Endothelial cell (in vitro differentiated cells): ENCODE results near the gene PIGK. TPM values are rescaled to one million over a fixed set of nuclear protein-coding genes. Genes with fewer than 3 reads are reported as not detected.

Experiments
- DNase-seq: peaks from one replicate; pipeline ENCODE4 v3.0.0; 2021; ENCODE audit warnings: low spot score
- H3K27ac Mint-ChIP-seq: one replicate; pipeline ENCODE4 v1.8.0; 2021; ENCODE audit warnings: mixed read lengths, inconsistent platforms; ENCODE audit not compliant: unreplicated experiment
- H3K27me3 Mint-ChIP-seq: one replicate; pipeline ENCODE4 v1.8.0; 2021; ENCODE audit warnings: mild to moderate bottlenecking, moderate library complexity, mixed read lengths, inconsistent platforms; ENCODE audit not compliant: unreplicated experiment
- H3K36me3 Mint-ChIP-seq: one replicate; pipeline ENCODE4 v1.8.0; 2021; ENCODE audit warnings: mild to moderate bottlenecking, low read depth, mixed read lengths, inconsistent platforms; ENCODE audit not compliant: unreplicated experiment
- H3K4me1 Mint-ChIP-seq: one replicate; pipeline ENCODE4 v1.8.0; 2021; ENCODE audit warnings: mild to moderate bottlenecking, mixed read lengths, inconsistent platforms; ENCODE audit not compliant: unreplicated experiment
- H3K4me3 Mint-ChIP-seq: one replicate; pipeline ENCODE4 v1.8.0; 2021; ENCODE audit warnings: mild to moderate bottlenecking, mixed read lengths, inconsistent platforms; ENCODE audit not compliant: unreplicated experiment
- H3K9me3 Mint-ChIP-seq: one replicate; pipeline ENCODE4 v1.8.0; 2021; ENCODE audit warnings: mixed read lengths, inconsistent platforms; ENCODE audit not compliant: unreplicated experiment
- total RNA-seq: library from RNA; stranded (reverse); fragmentation: NEBNext Ultra II Directional; extraction: Animal tissue kit (Norgen Biotek cat#: 25700); gene quantifications from one replicate; pipeline ENCODE4 v1.2.1, GENCODE V29; 2021; ENCODE audit not compliant: unreplicated experiment
- TF ChIP-seq, protein P1 (sequence below): fragments of 200-600 bp; sonication (generic); IDR thresholded peaks from one replicate; pipeline ENCODE4 v1.5.0; 2021; ENCODE audit warnings: antibody characterized with exemption; ENCODE audit not compliant: unreplicated experiment

The PIGK gene
- total RNA-seq, 1 donor from 2014 or later = 19.5 TPM

DNA sequence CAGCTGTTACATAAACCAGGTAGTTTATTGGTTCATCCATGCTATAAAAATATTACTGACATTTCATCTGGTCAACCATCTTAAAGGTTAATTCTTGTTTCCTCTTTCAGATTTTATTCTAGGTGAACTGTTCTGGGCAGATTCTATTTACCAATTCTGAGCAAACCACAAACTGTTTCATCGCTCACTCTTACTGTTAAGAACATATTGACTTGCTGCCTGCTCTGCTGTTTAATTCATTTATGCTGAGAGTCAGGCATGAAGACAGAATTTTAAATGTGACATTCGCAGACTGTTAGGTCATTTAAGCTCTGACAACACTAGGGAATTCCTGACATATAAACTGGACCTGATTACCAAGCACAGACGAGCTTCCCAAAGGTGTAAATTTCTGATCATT is 98.3 kb downstream of the PIGK start:
- Mint-ChIP-seq H3K4me3 (no peak overlapping the region), H3K9me3 (no peaks in the 10 kb centered on the region), H3K36me3 (no peaks in the 10 kb centered on the region), H3K4me1 (no peaks in the 10 kb centered on the region), H3K27me3 (peaks cover 2% of the 10 kb centered on the region), H3K27ac (no peak overlapping the region)
- DNase-seq = no peak
- TF ChIP-seq, protein P1, sequence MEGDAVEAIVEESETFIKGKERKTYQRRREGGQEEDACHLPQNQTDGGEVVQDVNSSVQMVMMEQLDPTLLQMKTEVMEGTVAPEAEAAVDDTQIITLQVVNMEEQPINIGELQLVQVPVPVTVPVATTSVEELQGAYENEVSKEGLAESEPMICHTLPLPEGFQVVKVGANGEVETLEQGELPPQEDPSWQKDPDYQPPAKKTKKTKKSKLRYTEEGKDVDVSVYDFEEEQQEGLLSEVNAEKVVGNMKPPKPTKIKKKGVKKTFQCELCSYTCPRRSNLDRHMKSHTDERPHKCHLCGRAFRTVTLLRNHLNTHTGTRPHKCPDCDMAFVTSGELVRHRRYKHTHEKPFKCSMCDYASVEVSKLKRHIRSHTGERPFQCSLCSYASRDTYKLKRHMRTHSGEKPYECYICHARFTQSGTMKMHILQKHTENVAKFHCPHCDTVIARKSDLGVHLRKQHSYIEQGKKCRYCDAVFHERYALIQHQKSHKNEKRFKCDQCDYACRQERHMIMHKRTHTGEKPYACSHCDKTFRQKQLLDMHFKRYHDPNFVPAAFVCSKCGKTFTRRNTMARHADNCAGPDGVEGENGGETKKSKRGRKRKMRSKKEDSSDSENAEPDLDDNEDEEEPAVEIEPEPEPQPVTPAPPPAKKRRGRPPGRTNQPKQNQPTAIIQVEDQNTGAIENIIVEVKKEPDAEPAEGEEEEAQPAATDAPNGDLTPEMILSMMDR = no peak

DNA sequence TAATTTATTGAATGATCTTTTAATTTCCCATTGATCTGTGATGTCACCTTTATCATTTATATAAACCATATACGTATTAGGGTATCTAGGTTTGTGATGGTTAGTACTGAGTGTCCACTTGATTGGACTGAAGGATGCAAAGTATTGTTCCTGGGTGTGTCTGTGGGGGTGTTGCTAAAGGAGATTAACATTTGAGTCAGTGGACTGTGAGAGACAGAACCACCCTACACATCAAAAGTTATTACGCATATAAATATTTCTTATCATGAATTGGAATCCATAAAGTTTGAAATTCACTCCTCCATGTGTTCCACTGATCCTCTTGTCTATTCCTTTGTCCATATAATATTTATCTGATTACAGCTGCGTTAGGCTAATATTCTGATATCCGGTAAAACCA is 100.5 kb downstream of the PIGK start:
- no peaks in the 10 kb centered on the region for H3K4me1 Mint-ChIP-seq
- no peak for DNase-seq
- H3K9me3 Mint-ChIP-seq = no peaks in the 10 kb centered on the region
- H3K27ac Mint-ChIP-seq = no peak overlapping the region
- TF ChIP-seq, protein P1 = no peak
- H3K4me3 Mint-ChIP-seq = no peak overlapping the region
- H3K36me3 Mint-ChIP-seq = no peaks in the 10 kb centered on the region
- peaks cover 2% of the 10 kb centered on the region for H3K27me3 Mint-ChIP-seq

DNA sequence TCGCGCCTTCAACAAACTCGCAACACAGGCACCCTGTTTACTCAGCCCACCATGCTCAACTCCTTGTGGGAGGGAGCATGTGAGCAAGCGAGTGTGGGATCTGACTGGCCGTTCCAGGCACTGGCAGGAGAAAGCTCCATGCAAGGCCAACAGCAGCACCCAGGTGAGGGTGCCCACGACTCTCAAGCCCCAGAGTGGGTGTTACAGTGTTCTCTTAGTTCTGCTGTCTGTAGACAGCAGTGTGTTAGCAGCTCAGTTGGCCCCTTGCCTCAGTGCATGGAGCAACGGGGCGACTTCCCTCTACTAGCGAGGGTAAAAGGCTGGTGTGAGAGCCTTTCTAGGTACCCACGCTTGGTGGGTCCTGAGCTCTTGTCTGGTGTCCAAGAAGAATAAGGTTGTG is 114.6 kb downstream of the PIGK start:
- no peak for DNase-seq
- Mint-ChIP-seq H3K27ac (no peak overlapping the region), H3K4me1 (no peaks in the 10 kb centered on the region), H3K4me3 (no peak overlapping the region), H3K36me3 (no peaks in the 10 kb centered on the region), H3K9me3 (no peaks in the 10 kb centered on the region), H3K27me3 (peaks cover 2% of the 10 kb centered on the region)
- TF ChIP-seq, protein P1 = no peak

DNA sequence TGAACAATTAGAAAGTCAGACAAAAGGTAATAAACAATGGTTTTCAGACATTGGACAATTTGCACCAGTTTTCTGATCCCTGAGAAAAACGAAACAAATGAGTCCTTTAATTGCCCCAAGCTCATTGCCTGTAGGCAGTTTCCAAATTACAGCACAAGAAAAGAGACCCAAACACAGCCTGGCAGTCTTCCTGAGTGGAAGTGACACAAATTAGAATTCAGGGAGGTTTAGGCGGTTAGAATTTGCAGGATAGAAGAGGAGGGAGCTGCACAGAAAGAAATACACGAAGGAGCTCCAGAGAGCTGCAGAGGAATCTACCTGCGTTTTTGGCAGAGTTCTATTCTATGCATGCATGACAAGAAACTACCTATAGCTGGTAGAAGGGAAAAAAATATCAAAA is 115.7 kb downstream of the PIGK start:
- DNase-seq = no peak
- Mint-ChIP-seq H3K27ac (no peak overlapping the region), H3K4me1 (no peaks in the 10 kb centered on the region), H3K27me3 (peaks cover 2% of the 10 kb centered on the region), H3K36me3 (no peaks in the 10 kb centered on the region), H3K9me3 (no peaks in the 10 kb centered on the region), H3K4me3 (no peak overlapping the region)
- TF ChIP-seq, protein P1 = no peak

GRCh38 chr1:77100875-77101274 is 118.4 kb downstream of the PIGK start:
- no peaks in the 10 kb centered on the region for H3K9me3 Mint-ChIP-seq
- no peak for DNase-seq
- H3K4me3 Mint-ChIP-seq = no peak overlapping the region
- H3K36me3 Mint-ChIP-seq = no peaks in the 10 kb centered on the region
- no peaks in the 10 kb centered on the region for H3K4me1 Mint-ChIP-seq
- TF ChIP-seq, protein P1 = no peak
- no peak overlapping the region for H3K27ac Mint-ChIP-seq
- H3K27me3 Mint-ChIP-seq = no peaks in the 10 kb centered on the region
